Activated T-cell treated with anti-CD3 and anti-CD28 coated beads, Interleukin-2, amount 50 U/mL, for 1 hour (primary cell): ENCODE measurements around the gene FYCO1.
A peak's percentile ranks its signal among the peaks of the same experiment; 100 is the strongest.

Source experiments
- DNase-seq: peaks from one replicate; pipeline ENCODE4 v3.0.0-alpha.2; 2020

The FYCO1 gene

GRCh38 chr3:45881078-45882022, 114.3 kb downstream of the FYCO1 start:
- no peak for DNase-seq

GRCh38 chr3:45880725-45881077, 114.9 kb downstream of the FYCO1 start:
- DNase-seq = no peak

- no peak for DNase-seq
Measured at GRCh38 chr3:45878124-45878523, 117.5 kb downstream of the FYCO1 start.

- DNase-seq = no peak
Measured at GRCh38 chr3:45874677-45875346, 120.8 kb downstream of the FYCO1 start.

- DNase-seq = no peak
Measured at GRCh38 chr3:45873638-45874037, 122.0 kb downstream of the FYCO1 start.

GRCh38 chr3:45873036-45873435, 122.6 kb downstream of the FYCO1 start:
- DNase-seq = no peak

- no peak for DNase-seq
Measured at GRCh38 chr3:45872569-45872968, 123.1 kb downstream of the FYCO1 start.

GRCh38 chr3:45871780-45872179, 123.8 kb downstream of the FYCO1 start:
- no peak for DNase-seq

GRCh38 chr3:45870099-45870498, 125.5 kb downstream of the FYCO1 start:
- peak; percentile 67 for DNase-seq

GRCh38 chr3:45869638-45870037, 126.0 kb downstream of the FYCO1 start:
- DNase-seq = no peak

GRCh38 chr3:45868650-45869049, 127.0 kb downstream of the FYCO1 start:
- DNase-seq = no peak

- no peak for DNase-seq
Measured at GRCh38 chr3:45868213-45868612, 127.4 kb downstream of the FYCO1 start.
